OCI-LY7 (cell line): ENCODE measurements around the gene CHD9. TPM values are rescaled to one million over a fixed set of nuclear protein-coding genes. Genes with fewer than 3 reads are reported as not detected.

Source experiments
- BruUV-seq: library from RNA; stranded (reverse); fragments of 400-500 nt; replicated peaks from 2 replicates; lab custom pipeline; 2021; lab: Mats Ljungman, UMichigan
- CTCF ChIA-PET: fragments of 300-600 bp; sonication (Branson Sonifier 250); formaldehyde crosslinking; loops from one replicate; lab custom pipeline; 2022; ENCODE audit warnings: antibody characterized with exemption; ENCODE audit not compliant: unreplicated experiment; lab: Charles Lee
- POLR2A ChIA-PET: fragments of 300-600 bp; sonication (Branson Sonifier 250); formaldehyde crosslinking; loops from one replicate; lab custom pipeline; 2022; ENCODE audit warnings: antibody characterized with exemption; lab: Charles Lee
- DNase-seq: peaks from one replicate; pipeline ENCODE4 v3.0.0-alpha.2; 2015; ENCODE audit warnings: low spot score
- H2AFZ ChIP-seq: fragments of 200-600 bp; sonication (generic), shearing (Covaris generic); 2 replicates; pipeline ENCODE4 v1.6.1; 2014; ENCODE audit warnings: mild to moderate bottlenecking, antibody characterized with exemption, low read length, moderate library complexity
- H3K27ac ChIP-seq: fragments of 200-600 bp; sonication (generic); 2 replicates; pipeline ENCODE4 v1.5.1; 2014; ENCODE audit warnings: mixed run types, low read depth, mild to moderate bottlenecking, moderate library complexity, low read length, inconsistent platforms; ENCODE audit not compliant: poor library complexity, severe bottlenecking
- H3K36me3 ChIP-seq: fragments of 200-600 bp; sonication (generic); 2 replicates; pipeline ENCODE4 v1.6.1; 2014; ENCODE audit warnings: mild to moderate bottlenecking, antibody characterized with exemption, low read length, moderate library complexity, mixed read lengths; ENCODE audit not compliant: insufficient read depth
- H3K4me1 ChIP-seq: fragments of 200-600 bp; sonication (generic); 2 replicates; pipeline ENCODE4 v1.5.1; 2014; ENCODE audit warnings: mild to moderate bottlenecking, low read length; ENCODE audit not compliant: insufficient read depth, poor library complexity, severe bottlenecking
- H3K4me2 ChIP-seq: fragments of 200-600 bp; sonication (generic); 2 replicates; pipeline ENCODE4 v1.6.1; 2014; ENCODE audit warnings: mild to moderate bottlenecking, low read length
- H3K4me3 ChIP-seq: fragments of 200-600 bp; sonication (generic); 2 replicates; pipeline ENCODE4 v1.5.1; 2014; ENCODE audit warnings: mild to moderate bottlenecking, low read depth, low read length; ENCODE audit not compliant: poor library complexity, severe bottlenecking
- H3K79me2 ChIP-seq: fragments of 200-600 bp; sonication (generic); 2 replicates; pipeline ENCODE4 v1.6.1; 2016; ENCODE audit warnings: low read depth, mild to moderate bottlenecking, low read length, moderate library complexity, mixed read lengths; ENCODE audit not compliant: insufficient read depth
- H3K9me2 ChIP-seq: fragments of 200-600 bp; sonication (generic); 2 replicates; pipeline ENCODE4 v1.6.1; 2016; ENCODE audit warnings: mild to moderate bottlenecking, low read length, mixed read lengths; ENCODE audit not compliant: insufficient read depth
- H3K9me3 ChIP-seq: fragments of 200-600 bp; sonication (generic); 2 replicates; pipeline ENCODE4 v1.6.1; 2014; ENCODE audit warnings: mild to moderate bottlenecking, mixed run types, low read length, mixed read lengths
- H4K20me1 ChIP-seq: fragments of 200-600 bp; sonication (generic); 2 replicates; pipeline ENCODE4 v1.6.1; 2014; ENCODE audit warnings: mild to moderate bottlenecking, antibody characterized with exemption, low read length, moderate library complexity, mixed read lengths; ENCODE audit not compliant: insufficient read depth
- EZH2phosphoT487 ChIP-seq: fragments of 200-600 bp; sonication (generic); IDR thresholded peaks from 2 replicates; pipeline ENCODE4 v1.6.1; 2018; ENCODE audit warnings: low read depth, borderline replicate concordance, mild to moderate bottlenecking, mixed run types, antibody characterized with exemption, low read length, moderate library complexity, mixed read lengths
- intact Hi-C: fragments of 100-400 bp; cut with micrococcal nuclease; formaldehyde crosslinking; loops from one replicate; pipeline ENCODE4 v1.10.0; 2022; ENCODE audit not compliant: unreplicated experiment
- total RNA-seq, 2 experiments: library from RNA; depleted of rRNA in 1 of 2; stranded (reverse); fragments of >200 nt in 1 of 2; shearing (Covaris generic) in 1 of 2; gene quantifications; 2 replicates each; pipeline ENCODE4 v1.2.3, GENCODE V29; 2014 to 2022
- TF ChIP-seq, protein P1 (sequence below): fragments of 200-600 bp; sonication (generic); conservative IDR thresholded peaks from 2 replicates; pipeline ENCODE4 v1.5.1; 2014; ENCODE audit warnings: mild to moderate bottlenecking, antibody characterized with exemption, low read length, moderate library complexity, mixed read lengths

The CHD9 gene
- total RNA-seq, 2 experiments from 2014 or later, result 52.6 to 85.9 TPM

DNA sequence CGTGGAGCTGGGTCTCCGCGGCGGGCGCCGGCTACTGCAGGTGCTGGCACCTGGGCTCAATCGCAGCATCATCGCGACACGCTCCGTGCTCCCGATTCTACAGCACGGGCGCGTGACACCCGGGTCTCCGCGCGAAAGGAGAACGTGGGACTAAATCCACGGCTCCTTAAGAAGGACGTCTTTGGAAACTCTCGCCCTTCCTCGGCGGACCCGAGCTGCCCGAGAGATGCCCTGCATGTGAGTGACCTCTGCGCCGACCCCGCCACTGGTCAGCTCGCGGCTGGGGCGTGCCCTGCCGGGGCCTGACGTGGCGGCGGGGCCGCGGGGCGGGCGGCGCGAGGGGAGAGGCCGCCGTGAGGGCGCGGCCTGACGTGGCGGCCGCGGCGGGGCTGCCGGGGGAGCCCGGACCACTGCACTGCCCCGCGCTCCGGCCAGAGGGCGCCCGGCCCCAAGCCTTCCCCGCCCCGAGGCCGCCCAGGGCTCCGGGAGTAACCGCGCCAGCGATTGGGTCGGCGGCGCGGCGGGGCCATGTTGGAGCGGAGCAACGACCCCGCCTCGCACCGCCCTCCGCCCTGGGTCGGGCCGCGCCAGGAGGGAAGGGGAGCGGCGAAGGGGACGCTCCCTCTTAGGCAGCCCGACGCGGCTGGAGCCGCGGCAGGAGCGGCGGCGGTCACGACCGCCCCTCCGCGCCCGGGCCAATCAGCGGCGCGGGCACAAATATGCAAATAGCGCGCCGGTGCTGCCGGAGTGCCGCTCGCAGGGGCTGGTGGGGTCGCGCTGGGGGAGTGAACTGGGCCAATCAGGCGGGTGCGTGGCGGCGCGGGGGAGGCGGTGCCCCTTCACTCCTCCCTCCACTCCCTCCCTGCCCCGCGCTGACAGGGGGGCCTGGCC is 75.6 kb downstream of the CHD9 start:
- peaks cover 81% of the 10 kb centered on the region for H3K79me2 ChIP-seq
- H3K9me2 ChIP-seq, result no peaks in the 10 kb centered on the region
- TF ChIP-seq, protein P1, sequence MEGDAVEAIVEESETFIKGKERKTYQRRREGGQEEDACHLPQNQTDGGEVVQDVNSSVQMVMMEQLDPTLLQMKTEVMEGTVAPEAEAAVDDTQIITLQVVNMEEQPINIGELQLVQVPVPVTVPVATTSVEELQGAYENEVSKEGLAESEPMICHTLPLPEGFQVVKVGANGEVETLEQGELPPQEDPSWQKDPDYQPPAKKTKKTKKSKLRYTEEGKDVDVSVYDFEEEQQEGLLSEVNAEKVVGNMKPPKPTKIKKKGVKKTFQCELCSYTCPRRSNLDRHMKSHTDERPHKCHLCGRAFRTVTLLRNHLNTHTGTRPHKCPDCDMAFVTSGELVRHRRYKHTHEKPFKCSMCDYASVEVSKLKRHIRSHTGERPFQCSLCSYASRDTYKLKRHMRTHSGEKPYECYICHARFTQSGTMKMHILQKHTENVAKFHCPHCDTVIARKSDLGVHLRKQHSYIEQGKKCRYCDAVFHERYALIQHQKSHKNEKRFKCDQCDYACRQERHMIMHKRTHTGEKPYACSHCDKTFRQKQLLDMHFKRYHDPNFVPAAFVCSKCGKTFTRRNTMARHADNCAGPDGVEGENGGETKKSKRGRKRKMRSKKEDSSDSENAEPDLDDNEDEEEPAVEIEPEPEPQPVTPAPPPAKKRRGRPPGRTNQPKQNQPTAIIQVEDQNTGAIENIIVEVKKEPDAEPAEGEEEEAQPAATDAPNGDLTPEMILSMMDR, result peak; percentile 54; the same call in 1 of the 2 replicates
- TF ChIP-seq EZH2phosphoT487, result no peak
- ChIA-PET POLR2A (interaction anchor here (1.8 to 2.1 kb wide), 3 partner anchors 19 to 72 kb away, joined by 5 to 9 read pairs (median 8); no protein-coding TSS in a partner anchor), CTCF (interaction anchor here (1.3 kb wide), 1 partner anchor 74 kb away, joined by 3 read pairs; no protein-coding TSS in a partner anchor)
- H4K20me1 ChIP-seq, result peaks cover 27% of the 10 kb centered on the region; the same call in 1 of the 2 replicates
- intact Hi-C loops, result loop anchor here (1.0 to 5.0 kb wide), 6 partner anchors 30 to 372 kb away; partner anchors contain the start of gene AKTIP
- DNase-seq, result peak; percentile 94
- H3K9me3 ChIP-seq, result no peaks in the 10 kb centered on the region
- peaks cover 32% of the 10 kb centered on the region for H3K36me3 ChIP-seq
- peak overlapping the region; percentile 99 for H3K4me3 ChIP-seq
- no TSS peak for BruUV-seq
- peak overlapping the region; percentile 69 for H2AFZ ChIP-seq
- peak overlapping the region; percentile 98 for H3K4me2 ChIP-seq
- H3K4me1 ChIP-seq, result peaks cover 43% of the 10 kb centered on the region
- H3K27ac ChIP-seq, result peak overlapping the region; percentile 68

DNA sequence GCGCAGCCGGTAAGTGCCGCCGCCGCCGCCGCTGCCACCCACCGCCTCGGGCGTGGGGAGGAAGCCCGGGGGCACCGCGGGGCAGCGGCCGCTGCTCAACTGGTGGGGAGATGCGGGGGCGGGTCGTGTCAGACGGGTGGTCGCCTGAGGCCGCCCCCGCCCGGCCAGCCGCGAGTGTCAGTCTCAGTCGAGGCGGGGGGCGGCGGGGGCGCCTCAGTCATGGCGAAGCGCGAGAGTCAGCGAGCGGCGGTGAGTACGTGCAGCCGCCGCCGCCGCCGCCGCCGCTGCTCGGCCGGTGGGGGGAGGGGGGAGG is 76.2 kb downstream of the CHD9 start:
- H3K4me3 ChIP-seq, result peak overlapping the region; percentile 99
- H3K9me2 ChIP-seq, result no peaks in the 10 kb centered on the region
- DNase-seq, result no peak
- ChIA-PET CTCF (no interaction called here), POLR2A (no interaction called here)
- H3K4me2 ChIP-seq, result peak overlapping the region; percentile 53
- H3K27ac ChIP-seq, result peak overlapping the region; percentile 68
- peaks cover 33% of the 10 kb centered on the region for H3K36me3 ChIP-seq
- H4K20me1 ChIP-seq, result peaks cover 27% of the 10 kb centered on the region; the same call in 1 of the 2 replicates
- peaks cover 82% of the 10 kb centered on the region for H3K79me2 ChIP-seq
- peaks cover 38% of the 10 kb centered on the region for H3K4me1 ChIP-seq
- no peaks in the 10 kb centered on the region for H3K9me3 ChIP-seq
- intact Hi-C loops, result loop anchor here (2.0 to 5.0 kb wide), 4 partner anchors 30 to 371 kb away; partner anchors contain the start of gene AKTIP
- BruUV-seq, result no TSS peak
- no peak for TF ChIP-seq EZH2phosphoT487
- TF ChIP-seq, protein P1, result no peak
- no peak overlapping the region for H2AFZ ChIP-seq
